Mesenchymal stem cell (in vitro differentiated cells and primary cell): Measurements from ENCODE around the gene ARVCF.

Experiments used
- DNase-seq: peaks from one replicate; pipeline ENCODE4 v3.0.0-alpha.2; 2013
- H2AFZ ChIP-seq: one replicate; pipeline ENCODE4 v1.6.1; 2013; ENCODE audit warnings: low read depth, mild to moderate bottlenecking, control low read depth, inconsistent platforms, low read length, moderate library complexity
- H2AK5ac ChIP-seq: 2 replicates; pipeline ENCODE4 v1.6.1; 2013; ENCODE audit warnings: low read length, moderate library complexity, mild to moderate bottlenecking, inconsistent platforms; ENCODE audit not compliant: severe bottlenecking
- H2BK120ac ChIP-seq: one replicate; pipeline ENCODE4 v1.6.1; 2013; ENCODE audit warnings: low read depth, mild to moderate bottlenecking, inconsistent platforms, low read length, moderate library complexity
- H2BK12ac ChIP-seq, 2 experiments: one replicate each; pipeline ENCODE4 v1.6.1; 2013; ENCODE audit warnings: inconsistent platforms in 2 of 2, low read length in 2 of 2, mild to moderate bottlenecking in 2 of 2, moderate library complexity in 2 of 2, control low read depth in 1 of 2
- H2BK15ac ChIP-seq: one replicate; pipeline ENCODE4 v1.6.1; 2013; ENCODE audit warnings: mild to moderate bottlenecking, low read depth, inconsistent platforms; ENCODE audit not compliant: poor library complexity, severe bottlenecking
- H2BK5ac ChIP-seq: 2 replicates; pipeline ENCODE4 v1.6.1; 2013; ENCODE audit warnings: low read depth, mild to moderate bottlenecking, low read length, control low read depth, inconsistent platforms; ENCODE audit not compliant: poor library complexity, severe bottlenecking
- H3K14ac ChIP-seq, 2 experiments: one replicate each; pipeline ENCODE4 v1.6.1; 2013; ENCODE audit warnings: inconsistent platforms in 2 of 2, low read length in 2 of 2, control low read depth in 1 of 2, mild to moderate bottlenecking in 1 of 2, moderate library complexity in 1 of 2
- H3K18ac ChIP-seq, 2 experiments: one replicate each; pipeline ENCODE4 v1.6.1; 2013; ENCODE audit warnings: inconsistent platforms in 2 of 2, low read length in 2 of 2, control low read depth in 1 of 2, low read depth in 1 of 2, mild to moderate bottlenecking in 1 of 2
- H3K23ac ChIP-seq, 2 experiments: one replicate each; pipeline ENCODE4 v1.6.1; 2013; ENCODE audit warnings: inconsistent platforms in 2 of 2, low read length in 2 of 2, mild to moderate bottlenecking in 2 of 2, moderate library complexity in 2 of 2, control low read depth in 1 of 2
- H3K27ac ChIP-seq: 2 replicates; pipeline ENCODE4 v1.5.1; 2013; ENCODE audit warnings: mild to moderate bottlenecking, moderate library complexity, low read length, control low read depth, inconsistent platforms; ENCODE audit not compliant: poor library complexity, severe bottlenecking
- H3K27me3 ChIP-seq, 2 experiments: 2 replicates each; pipeline versions ENCODE4 v1.6.1 to v1.7.0; 2013; ENCODE audit warnings: low read length in 2 of 2, mild to moderate bottlenecking in 2 of 2, moderate library complexity in 2 of 2, control low read depth in 1 of 2, inconsistent platforms in 1 of 2; ENCODE audit not compliant: control insufficient read depth in 1 of 2, insufficient read depth in 1 of 2
- H3K36me3 ChIP-seq, 2 experiments: 2 replicates each; pipeline versions ENCODE4 v1.6.1 to v1.7.0; 2013; ENCODE audit warnings: low read length in 2 of 2, control low read depth in 1 of 2, inconsistent platforms in 1 of 2, low read depth in 1 of 2, mild to moderate bottlenecking in 1 of 2; ENCODE audit not compliant: insufficient read depth in 2 of 2, control insufficient read depth in 1 of 2
- H3K4ac ChIP-seq, 2 experiments: one replicate each; pipeline ENCODE4 v1.6.1; 2013; ENCODE audit warnings: inconsistent platforms in 2 of 2, low read length in 2 of 2, mild to moderate bottlenecking in 2 of 2, moderate library complexity in 2 of 2, control low read depth in 1 of 2, low read depth in 1 of 2
- H3K4me1 ChIP-seq: 2 replicates; pipeline ENCODE4 v1.6.1; 2013; ENCODE audit warnings: low read depth, low read length, control low read depth; ENCODE audit not compliant: control insufficient read depth, insufficient read depth
- H3K4me2 ChIP-seq: 2 replicates; pipeline ENCODE4 v1.6.1; 2013; ENCODE audit warnings: low read length, mild to moderate bottlenecking, inconsistent platforms; ENCODE audit not compliant: poor library complexity, severe bottlenecking
- H3K4me3 ChIP-seq, 2 experiments: 2 replicates each; pipeline versions ENCODE4 v1.5.1 to v1.7.0; 2013; ENCODE audit warnings: low read length in 2 of 2, mild to moderate bottlenecking in 2 of 2, control low read depth in 1 of 2, low read depth in 1 of 2; ENCODE audit not compliant: insufficient read depth in 1 of 2
- H3K79me1 ChIP-seq: replicated peaks from 2 replicates; pipeline ENCODE4 v1.6.1; 2013; ENCODE audit warnings: mild to moderate bottlenecking, control low read depth, low read length, inconsistent platforms; ENCODE audit not compliant: poor library complexity, severe bottlenecking
- H3K9ac ChIP-seq: 2 replicates; pipeline ENCODE4 v1.7.0; 2013; ENCODE audit warnings: mild to moderate bottlenecking, low read length, moderate library complexity
- H3K9me3 ChIP-seq: 2 replicates; pipeline ENCODE4 v1.7.0; 2013; ENCODE audit warnings: mild to moderate bottlenecking, low read length; ENCODE audit not compliant: control insufficient read depth
- H4K8ac ChIP-seq: one replicate; pipeline ENCODE4 v1.6.1; 2013; ENCODE audit warnings: inconsistent platforms, mild to moderate bottlenecking, low read length, moderate library complexity
- H4K91ac ChIP-seq: one replicate; pipeline ENCODE4 v1.6.1; 2013; ENCODE audit warnings: mild to moderate bottlenecking, low read length, inconsistent platforms
- WGBS: methylation state at CpG from one replicate; pipeline ENCODE4 v1.1.7; 2013; ENCODE audit warnings: mixed read lengths; 5-methylcytosine and 5-hydroxymethylcytosine counted together

ARVCF gene

GRCh38 chr22:20000246-20001081 is 16.2 kb downstream of the ARVCF start:
- Histone ChIP-seq H3K4ac (no peak overlapping the region), H3K4me1 (peaks cover 48% of the 10 kb centered on the region), H3K14ac (no peak overlapping the region), H2BK5ac (no peak overlapping the region), H2BK120ac (no peak overlapping the region), H3K27me3 (peaks cover 0 to 25% of the 10 kb centered on the region in 2 experiments), H2BK12ac (no peak overlapping the region), H3K4me2 (no peak overlapping the region), H3K4me3 (no peak overlapping the region), H3K27ac (no peak overlapping the region), H4K8ac (no peak overlapping the region), H3K18ac (no peak overlapping the region), H3K79me1 (no peaks in the 10 kb centered on the region), H3K23ac (no peak overlapping the region), H2BK15ac (no peak overlapping the region), H2AK5ac (no peak overlapping the region), H3K36me3 (no peaks in the 10 kb centered on the region), H2AFZ (no peak overlapping the region), H3K9me3 (peaks cover 22% of the 10 kb centered on the region), H3K9ac (no peak overlapping the region), H4K91ac (peak overlapping the region; percentile 56)
- DNase-seq, result no peak
- 88% methylated on average over 10 of the region's 14 CpGs for WGBS

DNA sequence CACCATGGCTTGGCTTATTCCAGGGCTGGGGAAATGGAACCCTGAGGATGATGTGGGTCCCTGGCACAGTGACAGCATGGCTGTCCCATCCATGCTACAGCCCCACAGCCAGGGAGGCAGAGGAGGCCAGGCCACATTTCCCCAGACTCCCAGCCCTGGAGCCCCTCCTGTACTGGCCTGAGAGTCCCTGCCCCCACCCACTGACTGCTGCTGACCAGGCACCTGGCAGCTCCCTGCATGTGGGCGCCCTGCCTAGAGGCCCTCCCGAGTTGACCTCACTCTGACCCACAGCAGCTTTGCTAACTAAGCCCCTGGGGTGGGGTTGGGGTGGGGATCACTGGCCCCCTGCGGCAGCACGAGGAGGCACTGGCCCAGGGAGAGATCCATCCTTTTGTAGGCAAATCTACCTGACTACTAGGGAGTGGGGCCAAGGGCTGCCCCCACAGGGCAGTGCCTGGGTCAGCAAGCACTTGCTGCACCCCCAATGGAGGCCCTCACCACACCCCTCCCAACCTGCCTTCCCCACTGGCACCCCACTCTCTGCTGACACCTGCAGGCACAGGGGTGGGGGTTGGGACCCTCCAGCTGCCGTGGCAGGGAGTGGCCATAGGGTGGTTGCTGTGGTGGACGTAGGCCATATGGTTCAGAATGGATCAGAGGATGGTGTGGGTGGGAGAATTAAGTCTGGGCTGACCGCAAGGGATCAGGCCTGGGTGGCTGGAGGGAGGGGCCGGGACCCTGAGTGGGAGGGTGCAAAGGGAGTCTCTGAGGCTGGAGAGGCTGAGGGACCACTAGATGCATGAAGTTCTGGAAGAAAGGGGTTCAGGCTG is 17.4 kb downstream of the ARVCF start:
- Histone ChIP-seq H3K9me3 (peaks cover 13% of the 10 kb centered on the region), H3K18ac (no peak overlapping the region), H2BK120ac (no peak overlapping the region), H3K27me3 (peaks cover 0 to 31% of the 10 kb centered on the region in 2 experiments), H2BK5ac (no peak overlapping the region), H3K27ac (no peak overlapping the region), H4K91ac (no peak overlapping the region), H3K4me1 (peaks cover 48% of the 10 kb centered on the region), H2BK15ac (no peak overlapping the region), H3K36me3 (no peaks in the 10 kb centered on the region), H2AFZ (no peak overlapping the region), H3K14ac (no peak overlapping the region), H3K4ac (no peak overlapping the region), H3K4me2 (no peak overlapping the region), H4K8ac (no peak overlapping the region), H2AK5ac (peak overlapping the region; percentile 33), H3K4me3 (peak overlapping the region in 1 of 2 experiments; percentile 27), H3K79me1 (no peaks in the 10 kb centered on the region), H2BK12ac (no peak overlapping the region), H3K23ac (peak overlapping the region in 1 of 2 experiments; percentile 40), H3K9ac (no peak overlapping the region)
- WGBS, result 77% methylated on average over 8 of the region's 8 CpGs
- no peak for DNase-seq

GRCh38 chr22:19998232-19998951 is 18.2 kb downstream of the ARVCF start:
- no peak for DNase-seq
- H2BK5ac ChIP-seq, result no peak overlapping the region
- H2BK120ac ChIP-seq, result no peak overlapping the region
- H3K9me3 ChIP-seq, result peaks cover 5% of the 10 kb centered on the region
- no peaks in the 10 kb centered on the region for H3K79me1 ChIP-seq
- no peak overlapping the region for H3K4me3 ChIP-seq
- H3K23ac ChIP-seq, result no peak overlapping the region
- no peak overlapping the region for H2AK5ac ChIP-seq
- no peak overlapping the region for H2BK15ac ChIP-seq
- WGBS, result 41% methylated on average over 14 of the region's 16 CpGs
- H3K9ac ChIP-seq, result no peak overlapping the region
- H3K4me1 ChIP-seq, result peaks cover 48% of the 10 kb centered on the region
- no peak overlapping the region for H2BK12ac ChIP-seq
- peaks cover 0 to 31% of the 10 kb centered on the region in 2 experiments for H3K27me3 ChIP-seq
- no peak overlapping the region for H3K27ac ChIP-seq
- H3K18ac ChIP-seq, result no peak overlapping the region
- H2AFZ ChIP-seq, result no peak overlapping the region
- H3K4me2 ChIP-seq, result no peak overlapping the region
- H3K4ac ChIP-seq, result no peak overlapping the region
- peak overlapping the region; percentile 37 for H4K91ac ChIP-seq
- no peak overlapping the region for H4K8ac ChIP-seq
- H3K36me3 ChIP-seq, result no peaks in the 10 kb centered on the region
- no peak overlapping the region for H3K14ac ChIP-seq
